Astrocyte of the cerebellum (primary cell): Measurements from ENCODE around the gene UGT1A5.

Source experiments
- DNase-seq: peaks from one replicate; pipeline ENCODE4 v3.0.0-alpha.2; 2011; ENCODE audit warnings: low read depth
- H3K4me3 ChIP-seq: 2 replicates; pipeline ENCODE4 v1.5.1; 2011; ENCODE audit warnings: mild to moderate bottlenecking, low read depth, low read length, moderate library complexity
- in situ Hi-C: cut with HindIII; loops from 2 replicates; pipeline ENCODE4 v1.10.0; 2017; ENCODE audit warnings: low sequenced_read_pairs
- TF ChIP-seq, protein P1 (sequence below): IDR thresholded peaks from 2 replicates; pipeline ENCODE4 v1.5.1; 2012; ENCODE audit warnings: low read length, low read depth, moderate library complexity, mild to moderate bottlenecking; ENCODE audit errors: missing control alignments

The UGT1A5 gene

DNA sequence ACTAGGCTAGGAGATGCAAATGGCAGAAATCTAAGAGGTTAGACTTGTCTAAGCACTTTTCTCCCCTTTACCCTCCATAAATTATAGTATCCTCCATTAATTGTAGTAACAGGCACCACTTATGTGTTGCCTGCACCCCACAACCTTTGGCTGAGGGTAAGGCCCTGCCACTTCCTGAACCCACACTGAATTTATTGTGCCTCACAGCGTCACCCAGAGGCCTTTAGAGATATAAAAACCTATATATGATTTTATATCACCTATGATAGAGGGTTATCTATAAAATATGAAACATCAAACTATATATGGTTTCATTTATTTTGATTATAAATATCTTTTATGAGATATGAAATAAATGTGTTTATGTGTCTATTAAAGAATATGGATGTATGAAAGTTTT lies 38.4 kb upstream of the UGT1A5 start:
- no peak for DNase-seq
- in situ Hi-C loops: no loop called here
- TF ChIP-seq, protein P1, sequence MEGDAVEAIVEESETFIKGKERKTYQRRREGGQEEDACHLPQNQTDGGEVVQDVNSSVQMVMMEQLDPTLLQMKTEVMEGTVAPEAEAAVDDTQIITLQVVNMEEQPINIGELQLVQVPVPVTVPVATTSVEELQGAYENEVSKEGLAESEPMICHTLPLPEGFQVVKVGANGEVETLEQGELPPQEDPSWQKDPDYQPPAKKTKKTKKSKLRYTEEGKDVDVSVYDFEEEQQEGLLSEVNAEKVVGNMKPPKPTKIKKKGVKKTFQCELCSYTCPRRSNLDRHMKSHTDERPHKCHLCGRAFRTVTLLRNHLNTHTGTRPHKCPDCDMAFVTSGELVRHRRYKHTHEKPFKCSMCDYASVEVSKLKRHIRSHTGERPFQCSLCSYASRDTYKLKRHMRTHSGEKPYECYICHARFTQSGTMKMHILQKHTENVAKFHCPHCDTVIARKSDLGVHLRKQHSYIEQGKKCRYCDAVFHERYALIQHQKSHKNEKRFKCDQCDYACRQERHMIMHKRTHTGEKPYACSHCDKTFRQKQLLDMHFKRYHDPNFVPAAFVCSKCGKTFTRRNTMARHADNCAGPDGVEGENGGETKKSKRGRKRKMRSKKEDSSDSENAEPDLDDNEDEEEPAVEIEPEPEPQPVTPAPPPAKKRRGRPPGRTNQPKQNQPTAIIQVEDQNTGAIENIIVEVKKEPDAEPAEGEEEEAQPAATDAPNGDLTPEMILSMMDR: no peak
- no peak overlapping the region for H3K4me3 ChIP-seq

DNA sequence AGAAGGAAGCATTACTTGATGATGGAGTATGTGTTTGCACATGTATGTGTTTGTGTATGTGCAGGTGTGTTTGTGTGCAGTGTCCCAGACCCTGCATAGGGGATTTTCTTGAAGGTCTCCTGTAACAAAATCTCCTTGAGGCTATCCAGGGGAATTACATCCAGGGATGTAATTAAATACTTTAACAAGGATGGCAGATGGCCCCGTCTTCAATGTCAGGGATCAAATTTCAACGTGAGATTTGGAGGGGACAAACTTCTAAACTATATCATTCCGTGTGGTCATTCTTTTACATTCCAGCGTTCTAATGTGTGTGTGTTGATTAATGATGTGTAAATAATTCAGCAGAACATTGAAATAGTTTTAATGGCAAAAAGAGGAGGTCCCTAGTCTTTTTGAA lies 37.7 kb upstream of the UGT1A5 start:
- in situ Hi-C loops: no loop called here
- no peak overlapping the region for H3K4me3 ChIP-seq
- TF ChIP-seq, protein P1: no peak
- no peak for DNase-seq

DNA sequence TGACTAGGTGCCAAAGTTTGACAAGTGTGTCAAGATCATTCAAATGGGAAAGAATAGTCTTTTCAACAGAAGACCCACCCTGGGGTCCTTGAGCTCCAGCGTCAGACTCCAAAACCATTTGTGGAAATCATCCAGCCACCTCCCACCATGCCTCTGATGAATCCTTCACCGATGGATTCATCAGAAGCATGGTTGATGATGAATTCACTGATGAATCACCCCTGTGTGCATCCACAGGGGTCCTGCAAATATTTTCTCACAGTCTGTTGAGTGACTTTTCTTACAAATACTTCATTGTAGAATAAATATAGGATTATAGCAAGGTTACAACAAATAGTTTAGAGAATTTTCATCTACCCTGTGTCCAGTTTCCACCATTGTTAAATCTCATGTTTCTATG lies 36.7 kb upstream of the UGT1A5 start:
- DNase-seq: no peak
- in situ Hi-C loops: no loop called here
- TF ChIP-seq, protein P1: no peak
- H3K4me3 ChIP-seq: no peak overlapping the region

DNA sequence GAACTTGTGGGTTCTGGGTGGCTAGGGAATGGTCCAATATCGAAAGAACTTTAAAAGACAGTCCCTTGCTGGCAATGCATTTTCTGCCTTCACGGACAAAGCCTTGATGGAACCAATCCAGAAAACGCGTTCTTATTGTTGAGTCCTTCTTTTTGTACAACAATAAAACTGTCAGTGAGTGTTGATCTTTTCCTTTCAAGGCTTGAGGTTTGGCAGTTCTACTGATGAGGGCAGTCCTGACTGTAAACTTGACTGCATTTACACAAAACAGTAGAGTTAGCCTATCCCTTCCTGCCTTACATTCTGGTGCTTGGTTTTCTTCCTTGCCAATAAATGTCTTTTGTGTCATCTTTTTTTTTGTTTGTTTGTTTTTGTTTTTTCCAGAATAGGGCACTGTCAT lies 33.5 kb upstream of the UGT1A5 start:
- H3K4me3 ChIP-seq: no peak overlapping the region
- in situ Hi-C loops: no loop called here
- TF ChIP-seq, protein P1: no peak
- DNase-seq: no peak

DNA sequence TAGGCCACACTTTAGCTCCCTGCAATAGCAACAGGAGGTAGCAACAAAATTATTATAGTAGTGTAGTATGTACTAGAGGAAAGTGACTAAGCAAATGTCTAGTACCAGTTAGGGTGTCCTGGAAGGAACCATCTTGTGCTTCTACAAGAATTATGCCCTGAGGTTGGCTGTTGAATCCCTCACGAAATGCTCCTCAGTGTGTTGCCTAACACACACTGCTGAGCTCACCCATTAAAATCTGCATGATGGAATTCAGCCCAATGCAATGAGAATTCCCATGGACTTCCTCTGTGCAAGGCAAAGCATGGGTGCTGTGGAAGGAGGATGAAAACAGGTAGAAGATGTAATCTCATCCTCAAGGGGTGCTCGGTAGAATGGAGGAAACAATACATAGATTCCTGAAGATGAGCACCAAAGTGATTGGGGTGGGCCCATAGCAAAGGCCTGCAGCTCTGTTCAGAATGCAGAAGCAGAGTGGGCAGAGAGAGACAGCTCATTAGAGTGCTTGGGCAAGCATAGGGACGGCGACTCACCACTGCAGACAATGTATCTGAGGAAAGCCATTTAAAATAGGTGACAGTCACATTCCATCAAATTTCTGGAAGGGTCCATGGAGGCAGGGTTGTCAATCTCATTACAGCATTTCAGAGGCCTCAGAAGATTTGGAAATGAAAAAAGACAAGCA lies 32.2 kb upstream of the UGT1A5 start:
- TF ChIP-seq, protein P1: no peak
- H3K4me3 ChIP-seq: no peak overlapping the region
- no peak for DNase-seq
- in situ Hi-C loops: no loop called here

DNA sequence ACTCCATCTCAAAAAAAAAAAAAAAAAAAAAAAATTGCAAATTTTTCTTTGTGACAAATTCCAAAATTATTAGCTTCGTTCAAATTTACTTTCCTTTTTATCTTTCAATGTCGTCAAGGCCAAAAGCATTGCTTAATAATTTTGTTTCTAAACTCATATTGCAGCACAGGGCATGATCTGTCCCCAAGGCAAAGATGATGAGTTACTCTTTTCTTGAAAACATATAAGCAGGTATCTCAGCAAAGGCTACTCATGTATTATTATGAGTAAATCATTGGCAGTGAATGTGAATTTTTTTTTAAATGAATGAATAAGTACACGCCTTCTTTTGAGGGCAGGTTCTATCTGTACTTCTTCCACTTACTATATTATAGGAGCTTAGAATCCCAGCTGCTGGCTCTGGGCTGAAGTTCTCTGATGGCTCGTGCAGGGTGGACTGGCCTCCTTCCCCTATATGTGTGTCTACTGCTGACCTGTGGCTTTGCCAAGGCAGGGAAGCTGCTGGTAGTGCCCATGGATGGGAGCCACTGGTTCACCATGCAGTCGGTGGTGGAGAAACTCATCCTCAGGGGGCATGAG lies 31.1 kb upstream of the UGT1A5 start, which contains the start of gene UGT1A7:
Gene UGT1A7, plus strand, starts transcription at position 381 of the 579 bp plus-strand sequence. Its CDS starts 37 bp downstream, at position 418.
- in situ Hi-C loops: no loop called here
- DNase-seq: no peak
- TF ChIP-seq, protein P1: no peak
- no peak within 1 kb of the TSS for H3K4me3 ChIP-seq
